HCT116 (cell line): Measurements from ENCODE around the gene RPRD1B. TPM values are rescaled to one million over a fixed set of nuclear protein-coding genes. Genes with fewer than 3 reads are reported as not detected.

Experiments
- ATAC-seq: fragments of 200-7000 bp; cut with Tn5 transposase; 2 replicates; pipeline ENCODE4 v1.9.1; 2020; ENCODE audit warnings: mild to moderate bottlenecking, moderate library complexity
- BruUV-seq: library from RNA; stranded (reverse); fragments of 400-500 nt; replicated peaks from 2 replicates; lab custom pipeline; 2021; lab: Mats Ljungman, UMichigan
- CTCF ChIA-PET: fragments of 300-600 bp; sonication (Branson Sonifier 250); formaldehyde crosslinking; loops from one replicate; lab custom pipeline; 2021; ENCODE audit warnings: antibody characterized with exemption; lab: Charles Lee
- POLR2A ChIA-PET: fragments of 300-600, 350-600 bp; sonication (Branson Sonifier 250); formaldehyde crosslinking; loops from one replicate; lab custom pipeline; 2021; ENCODE audit warnings: antibody characterized with exemption; lab: Charles Lee
- RAD21 ChIA-PET, 2 experiments: fragments of 300-600 bp; sonication (Branson Sonifier 250); formaldehyde crosslinking; loops; one replicate each; lab custom pipeline; 2023; ENCODE audit warnings: low total read pairs in 2 of 2; ENCODE audit not compliant: uncharacterized antibody in 2 of 2, unreplicated experiment in 2 of 2, low non-redundant PET in 1 of 2; lab: Charles Lee
- DNase-seq: peaks from one replicate; pipeline ENCODE4 v3.0.0-alpha.2; 2010; ENCODE audit warnings: low read depth, low spot score
- H2AFZ ChIP-seq: fragments of 200-600 bp; shearing (Covaris generic), sonication (generic); 2 replicates; pipeline ENCODE4 v1.6.1; 2017; ENCODE audit warnings: low read depth, mixed run types, mixed read lengths, antibody characterized with exemption, low read length; ENCODE audit not compliant: poor library complexity, severe bottlenecking
- H3K27ac ChIP-seq: 2 replicates; pipeline ENCODE4 v1.5.1; 2012; ENCODE audit warnings: low read depth, low read length
- H3K27me3 ChIP-seq: fragments of 200-600 bp; sonication (generic); 2 replicates; pipeline ENCODE4 v1.6.1; 2016; ENCODE audit warnings: mixed run types, low read length, mixed read lengths; ENCODE audit not compliant: insufficient read depth
- H3K36me3 ChIP-seq, 2 experiments: fragments of 200-500 bp in 1 of 2; fragments of 200-600 bp in 1 of 2; sonication (Bioruptor generic) in 1 of 2; sonication (generic) in 1 of 2; 2 replicates each; pipeline versions ENCODE4 v1.5.1 to v1.6.1; 2014 to 2016; ENCODE audit warnings: low read length in 2 of 2, inconsistent platforms in 1 of 2, mixed read lengths in 1 of 2, mixed run types in 1 of 2; ENCODE audit not compliant: insufficient read depth in 2 of 2, control insufficient read depth in 1 of 2
- H3K4me1 ChIP-seq, 2 experiments: fragments of 200-600 bp in 1 of 2; sonication (generic) in 1 of 2; 2 replicates each; pipeline versions ENCODE4 v1.5.1 to v1.6.1; 2012 to 2017; ENCODE audit warnings: low read length in 2 of 2, inconsistent platforms in 1 of 2, mild to moderate bottlenecking in 1 of 2, mixed read lengths in 1 of 2, mixed run types in 1 of 2, moderate library complexity in 1 of 2; ENCODE audit not compliant: insufficient read depth in 2 of 2, control insufficient read depth in 1 of 2
- H3K4me2 ChIP-seq: fragments of 200-600 bp; sonication (generic); 2 replicates; pipeline ENCODE4 v1.6.1; 2017; ENCODE audit warnings: mixed run types, low read length, mixed read lengths
- H3K4me3 ChIP-seq, 2 experiments: fragments of 200-600 bp in 1 of 2; sonication (generic) in 1 of 2; replicated peaks in 1 of 2; 2 replicates each; pipeline ENCODE4 v1.5.1; 2011 to 2016; ENCODE audit warnings: low read length in 2 of 2, control low read depth in 1 of 2, low read depth in 1 of 2, mild to moderate bottlenecking in 1 of 2, mixed read lengths in 1 of 2, mixed run types in 1 of 2
- H3K79me2 ChIP-seq: fragments of 200-600 bp; sonication (generic); 2 replicates; pipeline ENCODE4 v1.6.1; 2017; ENCODE audit warnings: mild to moderate bottlenecking, mixed run types, low read length, moderate library complexity, mixed read lengths; ENCODE audit not compliant: insufficient read depth
- H3K9ac ChIP-seq: fragments of 200-600 bp; sonication (generic); 2 replicates; pipeline ENCODE4 v1.6.1; 2016; ENCODE audit warnings: low read length, mixed read lengths
- H3K9me2 ChIP-seq: fragments of 200-600 bp; sonication (generic), shearing (Covaris generic); 2 replicates; pipeline ENCODE4 v1.6.1; 2017; ENCODE audit warnings: mixed run types, mild to moderate bottlenecking, moderate library complexity; ENCODE audit not compliant: insufficient read depth
- H3K9me3 ChIP-seq, 2 experiments: fragments of 200-500 bp in 1 of 2; fragments of 200-600 bp in 1 of 2; sonication (Bioruptor generic) in 1 of 2; sonication (generic) in 1 of 2; 2 replicates each; pipeline ENCODE4 v1.6.1; 2014 to 2017; ENCODE audit warnings: low read length in 2 of 2, mixed read lengths in 2 of 2, inconsistent platforms in 1 of 2, low read depth in 1 of 2, mild to moderate bottlenecking in 1 of 2, mixed run types in 1 of 2, moderate library complexity in 1 of 2; ENCODE audit not compliant: control insufficient read depth in 1 of 2, insufficient read depth in 1 of 2
- H4K20me1 ChIP-seq: fragments of 200-600 bp; sonication (generic), shearing (Covaris generic); 2 replicates; pipeline ENCODE4 v1.6.1; 2017; ENCODE audit warnings: mixed run types, mild to moderate bottlenecking, moderate library complexity; ENCODE audit not compliant: insufficient read depth
- CTCF ChIP-seq, 3 experiments: fragments of 200-600 bp in 1 of 3; sonication (generic) in 1 of 3; IDR thresholded peaks in 2 of 3; conservative IDR thresholded peaks in 1 of 3; 2 replicates each; pipeline ENCODE4 v1.5.1; 2012 to 2017; ENCODE audit warnings: low read depth in 2 of 3, low read length in 2 of 3, antibody characterized with exemption in 1 of 3, borderline replicate concordance in 1 of 3, control low read depth in 1 of 3, mild to moderate bottlenecking in 1 of 3, mixed read lengths in 1 of 3, mixed run types in 1 of 3, moderate library complexity in 1 of 3; ENCODE audit not compliant: insufficient read depth in 1 of 3
- JUND ChIP-seq: IDR thresholded peaks from 2 replicates; pipeline ENCODE4 v1.6.1; 2012
- MAX ChIP-seq: IDR thresholded peaks from 2 replicates; pipeline ENCODE4 v1.6.1; 2012
- POLR2AphosphoS5 ChIP-seq: IDR thresholded peaks from 2 replicates; pipeline ENCODE4 v1.6.1; 2011; ENCODE audit warnings: mild to moderate bottlenecking, low read depth, low read length, moderate library complexity
- RAD21 ChIP-seq: IDR thresholded peaks from 2 replicates; pipeline ENCODE4 v1.6.1; 2012; ENCODE audit warnings: low read depth, mild to moderate bottlenecking
- REST ChIP-seq: IDR thresholded peaks from 2 replicates; pipeline ENCODE4 v1.6.1; 2012; ENCODE audit warnings: low read depth
- SIN3A ChIP-seq: IDR thresholded peaks from 2 replicates; pipeline ENCODE4 v1.6.1; 2012; ENCODE audit warnings: low read depth
- SP1 ChIP-seq: IDR thresholded peaks from 2 replicates; pipeline ENCODE4 v1.6.1; 2012; ENCODE audit warnings: low read depth
- SRF ChIP-seq: IDR thresholded peaks from 2 replicates; pipeline ENCODE4 v1.6.1; 2012; ENCODE audit warnings: low read depth
- YY1 ChIP-seq: IDR thresholded peaks from 2 replicates; pipeline ENCODE4 v1.6.1; 2011; ENCODE audit warnings: low read length, low read depth, moderate library complexity, mild to moderate bottlenecking; ENCODE audit not compliant: insufficient replicate concordance; ENCODE audit errors: extremely low read depth
- ZFX ChIP-seq: fragments of 450-650 bp; IDR thresholded peaks from 2 replicates; pipeline ENCODE4 v1.6.1; 2017
- intact Hi-C: fragments of 100-400 bp; cut with micrococcal nuclease; formaldehyde crosslinking; loops from 2 replicates; pipeline ENCODE4 v1.10.0; 2022
- total RNA-seq: library from RNA; stranded (reverse); gene quantifications from one replicate; pipeline ENCODE4 v1.2.1, GENCODE V29; 2021; ENCODE audit not compliant: unreplicated experiment

RPRD1B gene
- total RNA-seq, 1 experiment from 2014 or later = 30.7 TPM

- no peaks in the 10 kb centered on the region for H3K79me2 ChIP-seq
- CTCF ChIA-PET = no interaction called here
- H3K27me3 ChIP-seq = no peaks in the 10 kb centered on the region
- POLR2A ChIA-PET = no interaction called here
- no peak overlapping the region for H2AFZ ChIP-seq
- H3K36me3 ChIP-seq = peaks cover 49% of the 10 kb centered on the region in 2 experiments
- no peak overlapping the region for H3K4me3 ChIP-seq
- DNase-seq (no peak), ATAC-seq (no peak)
- H3K4me1 ChIP-seq = no peaks in the 10 kb centered on the region
- no peaks in the 10 kb centered on the region for H3K9me3 ChIP-seq
- BruUV-seq = no TSS peak
- H3K9ac ChIP-seq = no peak overlapping the region
- RAD21 ChIA-PET = no interaction called here
- H3K27ac ChIP-seq = no peak overlapping the region
- no peak overlapping the region for H3K4me2 ChIP-seq
- no peaks in the 10 kb centered on the region for H4K20me1 ChIP-seq
- no peaks in the 10 kb centered on the region for H3K9me2 ChIP-seq
- intact Hi-C loops = no loop called here
- TF ChIP-seq SIN3A (no peak), ZFX (no peak), JUND (no peak), SP1 (no peak), POLR2AphosphoS5 (no peak), MAX (no peak), CTCF (IDR thresholded peaks at IDR 0.05 in 2 of 3, conservative IDR thresholded peaks at IDR 0.05 in 1 of 3; ENCODE audit: borderline replicate concordance in 1 of 3, insufficient read depth in 1 of 3, low read depth in 2 of 3, low read length in 2 of 3) (no peak), YY1 (no peak), REST (no peak), RAD21 (no peak), SRF (no peak)
These were observed 30.5 kb downstream of the RPRD1B start for GRCh38 chr20:38063911-38064530.
